NCI-H2196 treated with DMSO at 0.1 percent for 48 hours (cell line): Measurements from ENCODE around the gene NUMB.
"Not testable (repeated sequence)": the region's sequence is repeated elsewhere in the genome, so short reads cannot be mapped to it uniquely, and the experiment has no call there.

Experiments
- DNase-seq: peaks from one replicate; lab custom pipeline; 2025; ENCODE audit not compliant: unreplicated experiment; lab: John Stamatoyannopoulos, UW

NUMB gene

GRCh38 chr14:73423092-73423491 is 35.3 kb downstream of the NUMB start:
- DNase-seq, result not testable (repeated sequence)

- no peak for DNase-seq
These were observed 35.8 kb downstream of the NUMB start for GRCh38 chr14:73422515-73422914.

- DNase-seq, result no peak
These were observed 40.1 kb downstream of the NUMB start for GRCh38 chr14:73418227-73418626.

- not testable (repeated sequence) for DNase-seq
These were observed 52.1 kb downstream of the NUMB start for GRCh38 chr14:73406248-73406647.

- DNase-seq, result no peak
These were observed 55.1 kb downstream of the NUMB start for GRCh38 chr14:73403181-73403752.

GRCh38 chr14:73402579-73402978 is 55.8 kb downstream of the NUMB start:
- DNase-seq, result no peak

GRCh38 chr14:73397810-73398209 is 60.5 kb downstream of the NUMB start:
- no peak for DNase-seq

GRCh38 chr14:73394317-73394716 is 64.0 kb downstream of the NUMB start:
- DNase-seq, result no peak

GRCh38 chr14:73393375-73393774 is 65.0 kb downstream of the NUMB start:
- peak; percentile 31 for DNase-seq

- DNase-seq, result no peak
These were observed 65.8 kb downstream of the NUMB start for GRCh38 chr14:73392329-73393257.

- DNase-seq, result not testable (repeated sequence)
These were observed 70.5 kb downstream of the NUMB start for GRCh38 chr14:73387860-73388259.

- no peak for DNase-seq
These were observed 72.0 kb downstream of the NUMB start for GRCh38 chr14:73386342-73386741.

GRCh38 chr14:73385021-73385420 is 73.3 kb downstream of the NUMB start:
- DNase-seq, result not testable (repeated sequence)

- DNase-seq, result no peak
These were observed 75.0 kb downstream of the NUMB start for GRCh38 chr14:73383356-73383755.

GRCh38 chr14:73381380-73382013 is 76.8 kb downstream of the NUMB start:
- DNase-seq, result no peak

- no peak for DNase-seq
These were observed 81.8 kb downstream of the NUMB start for GRCh38 chr14:73376585-73376984.

- DNase-seq, result no peak
These were observed 82.5 kb downstream of the NUMB start for GRCh38 chr14:73375861-73376260.

- no peak for DNase-seq
These were observed 84.1 kb downstream of the NUMB start for GRCh38 chr14:73374218-73374617.

- DNase-seq, result no peak
These were observed 85.8 kb downstream of the NUMB start for GRCh38 chr14:73372529-73372928.

GRCh38 chr14:73370561-73370960 is 87.8 kb downstream of the NUMB start:
- no peak for DNase-seq

- no peak for DNase-seq
These were observed 88.9 kb downstream of the NUMB start for GRCh38 chr14:73369428-73369827.

- DNase-seq, result no peak
These were observed 89.7 kb downstream of the NUMB start for GRCh38 chr14:73368616-73369015.
